GM12872 (cell line): ENCODE results near the gene ATP5F1C.

Experiments used
- CTCF ChIP-seq: IDR thresholded peaks from 3 replicates; pipeline ENCODE4 v1.5.1; 2011; ENCODE audit warnings: low read depth, mild to moderate bottlenecking, low read length, moderate library complexity; ENCODE audit not compliant: insufficient read depth

ATP5F1C gene

GRCh38 chr10:7855205-7855604, 67.2 kb downstream of the ATP5F1C start:
- TF ChIP-seq CTCF, result no peak

- TF ChIP-seq CTCF, result no peak
These were observed 68.7 kb downstream of the ATP5F1C start for GRCh38 chr10:7856678-7857077.

GRCh38 chr10:7857262-7857661, 69.3 kb downstream of the ATP5F1C start:
- TF ChIP-seq CTCF, result no peak
